T-helper 1 cell treated with Interleukin-12 subunit alpha and Interleukin-12 subunit beta and Interleukin-4 antibody, amounts not matched to agents 30 ng/mL and 1 ng/mL, for 36 hours (primary cell): ENCODE data around the gene SORL1. TPM values are rescaled to one million over a fixed set of nuclear protein-coding genes. Genes with fewer than 3 reads are reported as not detected.

Experiments used
- intact Hi-C: fragments of 100-400 bp; cut with micrococcal nuclease; formaldehyde crosslinking; loops from one replicate; pipeline ENCODE4 v1.15.1; 2024
- total RNA-seq: library from RNA; stranded (reverse); gene quantifications from 2 replicates; pipeline ENCODE4 v1.2.3, GENCODE V29; 2022

Gene SORL1
- total RNA-seq, 1 donor from 2014 or later, result 125 TPM

GRCh38 chr11:121427400-121427744 is 24.7 kb upstream of the SORL1 start:
- intact Hi-C loops, result loop anchor here (2.0 kb wide), 2 partner anchors 21 to 61 kb away; no protein-coding TSS in a partner anchor

GRCh38 chr11:121429556-121429955 is 22.6 kb upstream of the SORL1 start:
- intact Hi-C loops, result no loop called here

- intact Hi-C loops, result no loop called here
Measured at GRCh38 chr11:121431820-121432526, 20.1 kb upstream of the SORL1 start.

GRCh38 chr11:121435132-121435531 is 17.0 kb upstream of the SORL1 start:
- intact Hi-C loops, result no loop called here

GRCh38 chr11:121435551-121436511 is 16.3 kb upstream of the SORL1 start:
- intact Hi-C loops, result no loop called here

GRCh38 chr11:121437018-121437685 is 15.0 kb upstream of the SORL1 start:
- intact Hi-C loops, result no loop called here

GRCh38 chr11:121437686-121438078 is 14.4 kb upstream of the SORL1 start:
- intact Hi-C loops, result no loop called here

GRCh38 chr11:121439337-121439736 is 12.8 kb upstream of the SORL1 start:
- intact Hi-C loops, result no loop called here

GRCh38 chr11:121439759-121440158 is 12.4 kb upstream of the SORL1 start:
- intact Hi-C loops, result no loop called here

GRCh38 chr11:121441521-121441920 is 10.6 kb upstream of the SORL1 start:
- intact Hi-C loops, result loop anchor here (1.0 kb wide), 1 partner anchor 8 kb away; no protein-coding TSS in a partner anchor

- intact Hi-C loops, result no loop called here
Measured at GRCh38 chr11:121443688-121444275, 8.3 kb upstream of the SORL1 start.

- intact Hi-C loops, result no loop called here
Measured at GRCh38 chr11:121444526-121444925, 7.6 kb upstream of the SORL1 start.

- intact Hi-C loops, result no loop called here
Measured at GRCh38 chr11:121445071-121445768, 6.9 kb upstream of the SORL1 start.

- intact Hi-C loops, result no loop called here
Measured at GRCh38 chr11:121446752-121447156, 5.4 kb upstream of the SORL1 start.

GRCh38 chr11:121448011-121448410 is 4.1 kb upstream of the SORL1 start:
- intact Hi-C loops, result loop anchor here (2.0 kb wide), 1 partner anchor 21 kb away; no protein-coding TSS in a partner anchor

- intact Hi-C loops, result loop anchor here (2.0 kb wide), 1 partner anchor 22 kb away; no protein-coding TSS in a partner anchor
Measured at GRCh38 chr11:121448431-121448941, 3.6 kb upstream of the SORL1 start.

- intact Hi-C loops, result loop anchor here (1.0 to 2.0 kb wide), 4 partner anchors 8 to 130 kb away; no protein-coding TSS in a partner anchor
Measured at GRCh38 chr11:121449123-121449522, 3.0 kb upstream of the SORL1 start.

- intact Hi-C loops, result loop anchor here (1.0 to 2.0 kb wide), 7 partner anchors 8 to 133 kb away; no protein-coding TSS in a partner anchor
Measured at GRCh38 chr11:121449626-121450025, 2.5 kb upstream of the SORL1 start.

- intact Hi-C loops, result loop anchor here (1.0 to 2.0 kb wide), 3 partner anchors 28 to 132 kb away; no protein-coding TSS in a partner anchor
Measured at GRCh38 chr11:121450401-121450800, 1.7 kb upstream of the SORL1 start.
